Activated CD4-positive, alpha-beta T cell treated with anti-CD3 and anti-CD28 coated beads for 36 hours (primary cell): Measurements from ENCODE around the gene CDK6. TPM values are rescaled to one million over a fixed set of nuclear protein-coding genes. Genes with fewer than 3 reads are reported as not detected.

Experiments used
- ATAC-seq: fragments of 200-7000 bp; cut with Tn5 transposase; one replicate; pipeline ENCODE4 v1.10.0; 2021; ENCODE audit warnings: mild to moderate bottlenecking, moderate library complexity
- CTCF ChIA-PET: fragments of 350-600 bp; sonication (Branson Sonifier 250); formaldehyde crosslinking; loops from one replicate; lab custom pipeline; 2021; ENCODE audit warnings: antibody characterized with exemption; lab: Charles Lee
- POLR2A ChIA-PET: fragments of 350-600 bp; sonication (Branson Sonifier 250); formaldehyde crosslinking; loops from one replicate; lab custom pipeline; 2021; ENCODE audit warnings: antibody characterized with exemption, inconsistent platforms; lab: Charles Lee
- DNase-seq: peaks from one replicate; pipeline ENCODE4 v3.0.0-alpha.2; 2020
- H3K27ac Mint-ChIP-seq: one replicate; pipeline ENCODE4 v1.8.0; 2021; ENCODE audit warnings: mixed read lengths
- H3K27me3 Mint-ChIP-seq: one replicate; pipeline ENCODE4 v1.8.0; 2021; ENCODE audit warnings: mixed read lengths
- H3K36me3 Mint-ChIP-seq: one replicate; pipeline ENCODE4 v1.8.0; 2021; ENCODE audit warnings: low read depth, mixed read lengths
- H3K4me1 Mint-ChIP-seq: one replicate; pipeline ENCODE4 v1.8.0; 2021; ENCODE audit warnings: mixed read lengths
- H3K4me3 Mint-ChIP-seq: one replicate; pipeline ENCODE4 v1.8.0; 2021; ENCODE audit warnings: mild to moderate bottlenecking, moderate library complexity, mixed read lengths
- H3K9me3 Mint-ChIP-seq: one replicate; pipeline ENCODE4 v1.8.0; 2021; ENCODE audit warnings: low read depth, mixed read lengths
- intact Hi-C, 2 experiments: fragments of 100-400 bp; cut with DNase I in 1 of 2; cut with micrococcal nuclease in 1 of 2; formaldehyde crosslinking; loops; one replicate each; pipeline versions ENCODE4 v1.14.2 to v1.15.1; 2022 to 2024; cut with DNase I, micrococcal nuclease
- total RNA-seq, 2 experiments: library from RNA; stranded (reverse); gene quantifications; one replicate each; pipeline ENCODE4 v1.2.3, GENCODE V29; 2021

CDK6 gene
- total RNA-seq, 2 experiments from 2014 or later, result 118 to 135 TPM

GRCh38 chr7:92783260-92784201, 52.8 kb downstream of the CDK6 start:
- H3K9me3 Mint-ChIP-seq, result peaks cover 2% of the 10 kb centered on the region
- POLR2A ChIA-PET, result interaction anchor here (0.5 kb wide), 1 partner anchor 1663 kb away, joined by 4 read pairs; no protein-coding TSS in a partner anchor
- no peak overlapping the region for H3K4me3 Mint-ChIP-seq
- peaks cover 30% of the 10 kb centered on the region for H3K36me3 Mint-ChIP-seq
- CTCF ChIA-PET, result interaction anchor here (0.5 to 1.4 kb wide), 6 partner anchors 10 to 100 kb away, joined by 3 to 7 read pairs (median 4); no protein-coding TSS in a partner anchor
- no peaks in the 10 kb centered on the region for H3K27me3 Mint-ChIP-seq
- intact Hi-C loops, result no loop called here
- H3K4me1 Mint-ChIP-seq, result peaks cover 56% of the 10 kb centered on the region
- no peak for ATAC-seq
- H3K27ac Mint-ChIP-seq, result no peak overlapping the region
- DNase-seq, result no peak

DNA sequence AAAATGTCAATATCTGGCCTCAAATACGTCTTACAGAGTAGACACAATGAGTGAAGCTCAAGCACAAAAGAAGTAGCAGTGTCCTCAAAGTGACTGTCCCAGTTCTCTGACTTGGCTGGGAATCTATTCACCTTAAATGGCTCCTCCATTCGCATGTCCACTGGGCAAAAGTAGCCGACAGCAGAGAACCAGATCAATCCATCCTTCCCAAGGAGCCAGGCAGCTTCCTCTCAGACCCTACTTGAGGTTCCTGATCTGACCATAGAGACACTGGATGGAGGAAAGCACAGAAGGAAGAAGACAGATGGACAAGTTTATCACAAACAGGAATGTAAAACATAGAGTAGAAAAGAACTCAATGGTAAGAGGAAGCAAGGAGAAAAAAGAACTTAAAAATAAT, 53.5 kb downstream of the CDK6 start:
- DNase-seq (no peak), ATAC-seq (no peak)
- H3K36me3 Mint-ChIP-seq, result peaks cover 30% of the 10 kb centered on the region
- no peaks in the 10 kb centered on the region for H3K27me3 Mint-ChIP-seq
- H3K4me1 Mint-ChIP-seq, result peaks cover 58% of the 10 kb centered on the region
- no peak overlapping the region for H3K4me3 Mint-ChIP-seq
- H3K27ac Mint-ChIP-seq, result no peak overlapping the region
- CTCF ChIA-PET, result interaction anchor here (0.9 to 1.4 kb wide), 4 partner anchors 10 to 48 kb away, joined by 3 to 7 read pairs (median 4); no protein-coding TSS in a partner anchor
- intact Hi-C loops, result no loop called here
- H3K9me3 Mint-ChIP-seq, result no peaks in the 10 kb centered on the region
- POLR2A ChIA-PET, result no interaction called here

DNA sequence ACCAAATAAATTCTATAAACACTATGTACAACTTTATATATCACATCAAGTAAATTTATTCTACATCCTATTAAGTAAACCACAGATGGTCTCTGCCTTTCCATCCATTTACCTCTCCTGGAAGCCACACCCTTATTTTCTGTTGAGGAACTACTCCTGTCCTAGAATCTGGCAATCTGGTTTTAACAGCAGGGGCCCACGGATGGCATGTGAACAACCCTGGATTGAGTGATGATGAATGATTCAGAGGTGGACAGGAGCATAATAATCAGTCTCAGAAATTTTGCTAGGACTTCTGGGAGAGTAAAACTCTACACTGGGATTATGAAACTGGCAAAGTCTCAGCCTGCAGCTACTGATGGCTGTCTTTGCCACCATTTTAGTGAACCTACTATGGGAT, 54.1 kb downstream of the CDK6 start:
- Mint-ChIP-seq H3K4me3 (no peak overlapping the region), H3K27ac (no peak overlapping the region), H3K27me3 (no peaks in the 10 kb centered on the region), H3K36me3 (peaks cover 35% of the 10 kb centered on the region), H3K9me3 (no peaks in the 10 kb centered on the region), H3K4me1 (peaks cover 58% of the 10 kb centered on the region)
- intact Hi-C loops, result no loop called here
- DNase-seq (no peak), ATAC-seq (no peak)
- CTCF ChIA-PET, result interaction anchor here (1.0 to 1.4 kb wide), 3 partner anchors 11 to 13 kb away, joined by 3 to 7 read pairs (median 5); no protein-coding TSS in a partner anchor
- POLR2A ChIA-PET, result no interaction called here

GRCh38 chr7:92781117-92781720, 55.2 kb downstream of the CDK6 start:
- peaks cover 56% of the 10 kb centered on the region for H3K4me1 Mint-ChIP-seq
- H3K9me3 Mint-ChIP-seq, result no peaks in the 10 kb centered on the region
- CTCF ChIA-PET, result interaction anchor here (1.2 kb wide), 1 partner anchor 12 kb away, joined by 5 read pairs; no protein-coding TSS in a partner anchor
- no peaks in the 10 kb centered on the region for H3K27me3 Mint-ChIP-seq
- H3K27ac Mint-ChIP-seq, result peak overlapping the region; percentile 12
- ATAC-seq, result no peak
- peaks cover 41% of the 10 kb centered on the region for H3K36me3 Mint-ChIP-seq
- H3K4me3 Mint-ChIP-seq, result no peak overlapping the region
- no peak for DNase-seq
- POLR2A ChIA-PET, result interaction anchor here (0.7 kb wide), 1 partner anchor 29 kb away, joined by 4 read pairs; no protein-coding TSS in a partner anchor
- intact Hi-C loops, result no loop called here

DNA sequence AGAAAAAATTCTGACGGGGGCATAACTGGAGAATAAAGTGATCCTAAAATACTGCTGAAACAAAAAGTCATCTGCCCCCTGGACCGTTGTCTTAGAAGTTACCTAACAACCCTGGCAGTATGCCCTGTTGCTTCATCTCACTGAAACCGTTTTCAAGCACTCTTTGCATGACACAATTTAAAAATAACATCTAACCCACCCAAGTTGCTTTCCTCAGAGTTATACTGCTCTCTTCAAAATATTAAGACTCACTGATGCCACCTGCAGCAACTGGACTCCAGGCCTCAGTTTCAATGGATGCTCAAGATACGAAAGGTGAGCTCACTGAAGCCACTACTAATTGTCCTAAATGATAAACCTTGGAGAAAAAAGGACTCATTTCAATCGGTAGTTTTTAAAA, 57.4 kb downstream of the CDK6 start:
- H3K27ac Mint-ChIP-seq, result no peak overlapping the region
- H3K4me3 Mint-ChIP-seq, result no peak overlapping the region
- peaks cover 42% of the 10 kb centered on the region for H3K36me3 Mint-ChIP-seq
- ChIA-PET CTCF (no interaction called here), POLR2A (no interaction called here)
- H3K9me3 Mint-ChIP-seq, result no peaks in the 10 kb centered on the region
- DNase-seq (no peak), ATAC-seq (no peak)
- no peaks in the 10 kb centered on the region for H3K27me3 Mint-ChIP-seq
- H3K4me1 Mint-ChIP-seq, result peaks cover 45% of the 10 kb centered on the region
- intact Hi-C loops, result no loop called here

DNA sequence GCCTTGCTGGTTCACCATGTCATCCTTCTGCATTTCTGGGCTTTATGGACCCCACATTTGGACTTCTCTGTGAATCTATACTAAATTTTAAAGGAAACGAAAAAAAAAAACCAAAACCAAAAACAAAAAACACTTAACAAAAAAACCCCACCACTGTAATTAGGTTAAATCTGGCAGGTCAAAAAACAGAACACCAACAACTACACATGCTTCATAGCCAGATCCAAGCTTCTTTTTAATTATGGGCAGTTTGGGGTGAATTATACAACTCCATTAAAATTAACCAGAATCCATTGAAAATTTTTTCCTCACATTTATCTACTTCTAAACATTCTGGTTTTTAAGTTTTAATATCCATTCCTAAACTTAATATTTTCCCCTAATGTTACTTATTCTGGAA, 58.4 kb downstream of the CDK6 start:
- Mint-ChIP-seq H3K4me1 (peaks cover 43% of the 10 kb centered on the region), H3K9me3 (no peaks in the 10 kb centered on the region), H3K4me3 (no peak overlapping the region), H3K36me3 (peaks cover 46% of the 10 kb centered on the region), H3K27me3 (no peaks in the 10 kb centered on the region), H3K27ac (no peak overlapping the region)
- no peak for DNase-seq
- ChIA-PET CTCF (no interaction called here), POLR2A (no interaction called here)
- intact Hi-C loops, result no loop called here
- ATAC-seq, result no peak

DNA sequence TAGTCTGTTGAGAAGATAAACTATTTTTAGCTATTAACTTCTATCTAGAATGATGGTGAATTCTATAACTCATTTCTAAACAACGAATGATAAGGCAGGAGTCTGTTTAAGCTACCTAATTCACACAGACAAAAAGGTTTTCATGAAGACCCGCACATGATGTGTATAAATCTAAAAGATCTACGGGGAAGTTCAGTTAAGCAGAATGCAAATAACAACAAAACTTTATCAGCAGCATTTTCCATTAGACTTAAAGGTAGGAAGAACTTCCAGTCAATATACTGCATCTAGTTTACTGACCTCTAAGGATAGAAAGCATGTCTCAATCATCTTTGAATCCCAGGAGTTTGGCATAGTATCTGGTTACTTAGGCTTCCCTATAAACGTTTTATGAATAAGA, 62.6 kb downstream of the CDK6 start:
- Mint-ChIP-seq H3K36me3 (peaks cover 51% of the 10 kb centered on the region), H3K27me3 (no peaks in the 10 kb centered on the region), H3K4me1 (peaks cover 35% of the 10 kb centered on the region), H3K27ac (no peak overlapping the region), H3K9me3 (no peaks in the 10 kb centered on the region), H3K4me3 (no peak overlapping the region)
- ATAC-seq, result no peak
- intact Hi-C loops, result no loop called here
- ChIA-PET POLR2A (interaction anchor here (0.6 kb wide), 1 partner anchor 943 kb away, joined by 3 read pairs; no protein-coding TSS in a partner anchor), CTCF (interaction anchor here (0.9 to 1.6 kb wide), 2 partner anchors 10 to 53 kb away, joined by 3 to 6 read pairs; no protein-coding TSS in a partner anchor)
- no peak for DNase-seq

DNA sequence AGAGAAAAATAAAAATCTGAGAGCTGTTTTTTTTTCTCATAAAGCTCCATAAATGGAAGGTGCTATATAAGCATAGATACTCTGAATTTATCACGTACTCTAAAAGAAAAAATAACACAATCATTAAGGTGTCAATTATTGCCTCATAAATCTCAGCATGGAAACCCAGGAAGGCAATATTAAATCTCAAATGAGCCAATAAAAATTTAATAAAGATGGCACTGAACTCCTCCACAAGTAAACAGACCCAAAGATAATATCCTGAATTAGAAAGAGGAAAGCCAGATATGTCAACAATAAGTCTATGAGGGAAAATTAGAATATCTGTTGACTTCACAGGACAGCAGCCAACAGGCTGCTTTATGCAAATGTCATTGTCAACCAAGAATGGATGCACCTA, 66.5 kb downstream of the CDK6 start:
- ChIA-PET POLR2A (no interaction called here), CTCF (interaction anchor here (0.9 to 1.6 kb wide), 2 partner anchors 12 to 44 kb away, joined by 3 to 4 read pairs; no protein-coding TSS in a partner anchor)
- no peak overlapping the region for H3K4me3 Mint-ChIP-seq
- no peak for ATAC-seq
- intact Hi-C loops, result loop anchor here (1.0 to 5.0 kb wide), 9 partner anchors 17 to 139 kb away; no protein-coding TSS in a partner anchor
- H3K9me3 Mint-ChIP-seq, result no peaks in the 10 kb centered on the region
- no peak for DNase-seq
- peaks cover 59% of the 10 kb centered on the region for H3K4me1 Mint-ChIP-seq
- H3K27me3 Mint-ChIP-seq, result no peaks in the 10 kb centered on the region
- peaks cover 59% of the 10 kb centered on the region for H3K36me3 Mint-ChIP-seq
- H3K27ac Mint-ChIP-seq, result peak overlapping the region; percentile 84

- intact Hi-C loops, result loop anchor here (1.0 to 5.0 kb wide), 9 partner anchors 17 to 139 kb away; no protein-coding TSS in a partner anchor
- H3K4me1 Mint-ChIP-seq, result peaks cover 61% of the 10 kb centered on the region
- ChIA-PET CTCF (interaction anchor here (0.8 to 1.6 kb wide), 4 partner anchors 13 to 64 kb away, joined by 3 to 4 read pairs (median 3); no protein-coding TSS in a partner anchor), POLR2A (no interaction called here)
- H3K9me3 Mint-ChIP-seq, result no peaks in the 10 kb centered on the region
- H3K36me3 Mint-ChIP-seq, result peaks cover 54% of the 10 kb centered on the region
- H3K27ac Mint-ChIP-seq, result peak overlapping the region; percentile 84
- no peak for ATAC-seq
- H3K4me3 Mint-ChIP-seq, result no peak overlapping the region
- no peak for DNase-seq
- H3K27me3 Mint-ChIP-seq, result no peaks in the 10 kb centered on the region
Observed at GRCh38 chr7:92769394-92769699, 67.0 kb downstream of the CDK6 start.

DNA sequence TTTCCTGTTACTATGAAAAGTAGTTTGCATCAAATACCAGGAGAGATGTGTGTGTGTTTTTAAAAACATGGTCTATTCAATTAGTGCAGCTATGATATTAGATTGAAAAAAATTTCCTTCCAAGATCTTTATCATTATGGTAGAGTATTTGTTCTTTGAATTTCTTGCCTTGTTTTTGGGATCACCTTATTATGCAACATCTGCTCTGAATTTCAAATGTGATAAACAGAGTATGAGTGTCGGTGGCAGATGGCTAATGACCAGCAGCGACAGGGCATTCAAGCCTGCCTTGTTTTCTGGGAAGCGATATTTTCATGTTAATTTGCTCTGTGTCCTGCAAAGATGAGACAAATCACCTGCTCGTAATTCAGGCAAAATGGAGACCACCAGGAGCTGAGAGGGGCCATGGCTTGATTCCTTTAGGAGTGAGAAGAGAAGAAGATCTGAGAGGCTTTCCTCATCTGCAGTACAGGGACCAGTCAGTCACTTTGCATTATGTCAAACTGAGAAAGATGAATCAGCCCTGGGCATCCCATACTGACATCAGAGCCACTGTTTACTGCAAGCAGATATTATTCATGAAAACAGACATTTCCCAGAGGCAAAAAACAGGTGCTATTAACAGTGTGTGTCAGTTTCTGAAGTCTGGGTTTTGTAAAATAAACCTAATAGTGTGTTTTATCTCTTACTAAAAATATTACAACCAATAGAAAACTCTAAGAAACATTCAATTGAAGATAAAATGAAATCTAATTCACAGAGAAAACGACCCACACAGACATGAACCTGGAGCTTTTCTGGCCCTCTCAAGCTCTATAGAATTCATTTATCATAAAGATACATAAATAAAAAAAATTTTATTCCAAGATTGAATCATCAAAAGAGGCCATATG, 67.6 kb downstream of the CDK6 start:
- H3K27me3 Mint-ChIP-seq, result no peaks in the 10 kb centered on the region
- ChIA-PET POLR2A (interaction anchor here (0.6 to 1.5 kb wide), 2 partner anchors 45 to 46 kb away, joined by 3 read pairs; no protein-coding TSS in a partner anchor), CTCF (interaction anchor here (0.8 to 1.6 kb wide), 5 partner anchors 13 to 64 kb away, joined by 3 to 4 read pairs (median 3); no protein-coding TSS in a partner anchor)
- DNase-seq, result peak; percentile 61
- peak overlapping the region; percentile 21 for H3K4me3 Mint-ChIP-seq
- ATAC-seq, result peak; percentile 95
- H3K27ac Mint-ChIP-seq, result peak overlapping the region; percentile 89
- peaks cover 54% of the 10 kb centered on the region for H3K36me3 Mint-ChIP-seq
- H3K4me1 Mint-ChIP-seq, result peaks cover 67% of the 10 kb centered on the region
- no peaks in the 10 kb centered on the region for H3K9me3 Mint-ChIP-seq
- intact Hi-C loops, result loop anchor here (1.0 to 5.0 kb wide), 10 partner anchors 16 to 138 kb away; no protein-coding TSS in a partner anchor
